GM21515 (cell line): Measurements from ENCODE around the gene DPT.
"Not testable (repeated sequence)": the region's sequence is repeated elsewhere in the genome, so short reads cannot be mapped to it uniquely, and the experiment has no call there.

Experiments used
- ATAC-seq: cut with Tn5 transposase; IDR thresholded peaks from one replicate; pipeline ENCODE4 v1.9.1; 2021; ENCODE audit not compliant: unreplicated experiment

Gene DPT

DNA sequence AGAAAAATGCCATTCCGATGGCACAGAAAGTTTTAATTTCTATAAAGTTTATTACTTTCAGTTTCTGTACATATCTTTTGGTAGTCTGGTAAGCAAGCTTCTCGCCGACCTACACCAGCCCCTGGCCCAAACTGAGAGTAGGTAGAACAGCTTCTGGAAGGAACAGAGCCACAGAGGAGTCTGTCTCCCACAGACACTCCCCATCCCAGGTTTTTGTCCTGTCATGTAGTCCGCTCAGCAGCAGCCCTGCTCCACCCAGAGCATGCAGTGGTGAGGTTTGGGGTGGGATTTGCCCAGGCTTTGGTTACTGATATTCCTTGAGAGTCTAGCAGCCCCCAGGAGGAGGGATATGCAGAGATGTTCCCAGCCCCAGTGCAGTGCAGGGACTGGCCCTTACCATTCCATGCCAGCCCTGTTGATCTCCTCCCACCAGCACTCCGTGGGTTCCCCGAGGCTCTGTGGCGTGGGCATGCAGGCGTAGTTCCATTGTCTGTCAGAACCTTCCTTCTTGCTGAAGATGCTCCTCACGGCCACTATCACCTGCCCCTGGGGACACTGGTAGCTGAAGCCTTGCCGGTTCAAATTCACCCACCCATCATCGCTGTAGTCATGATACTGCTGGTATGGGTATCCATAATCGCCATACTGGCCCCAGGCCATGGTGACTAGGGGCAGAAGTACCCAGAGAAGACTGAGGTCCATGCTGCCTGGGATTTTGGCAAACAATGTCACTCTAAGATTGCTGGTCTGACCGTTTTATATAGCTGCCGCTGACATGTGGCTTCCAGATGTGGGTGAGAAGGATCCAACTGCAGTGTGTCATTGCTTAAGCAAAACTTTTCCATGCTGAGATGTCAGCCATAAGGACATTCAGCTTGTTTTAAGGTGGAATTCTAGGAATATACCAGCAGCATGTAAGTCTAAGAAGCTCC lies at the start of gene DPT:
DPT (minus strand) TSS at position 734 of the 932 bp plus-strand sequence; CDS start at position 702, 32 bp downstream.
- ATAC-seq, result no peak

DNA sequence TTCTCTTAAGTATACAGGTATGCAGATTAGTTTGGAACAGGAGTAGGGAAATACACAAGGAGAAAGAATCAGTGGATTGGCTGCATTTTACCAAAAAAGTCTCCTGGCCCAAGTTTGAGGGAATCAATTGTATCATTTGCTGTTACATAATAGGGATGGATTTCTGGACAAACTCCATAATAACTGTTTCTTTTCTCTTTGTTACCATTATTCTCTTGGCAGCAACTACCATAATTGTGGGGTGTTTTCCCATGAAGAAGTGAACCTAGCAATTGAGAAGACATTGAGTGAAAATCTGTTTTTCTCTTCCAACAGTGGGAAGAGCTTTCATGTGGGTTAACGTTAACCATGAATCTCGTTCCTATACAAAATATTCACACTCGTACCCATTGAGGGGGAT lies 46.4 kb upstream of the DPT start:
- no peak for ATAC-seq

DNA sequence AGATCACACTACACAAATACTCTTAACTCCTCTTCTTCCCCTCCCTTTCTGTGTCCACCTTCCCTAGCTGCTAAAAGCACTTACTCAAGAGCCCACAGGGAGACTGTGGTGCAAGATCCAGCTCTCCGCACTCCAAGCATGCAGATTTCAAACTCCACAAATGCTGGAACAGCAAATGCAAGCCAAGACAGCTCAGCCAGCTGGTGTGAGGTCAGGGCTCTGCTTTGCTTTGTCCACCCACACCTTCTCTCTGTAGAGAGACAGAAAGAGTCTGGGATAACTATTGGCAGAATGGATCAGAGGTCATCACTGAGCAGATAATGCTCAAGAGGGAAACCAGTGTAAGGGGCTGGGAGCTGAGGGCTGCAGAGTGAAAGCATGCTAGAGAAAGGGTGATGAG lies 45.2 kb upstream of the DPT start:
- ATAC-seq, result no peak

DNA sequence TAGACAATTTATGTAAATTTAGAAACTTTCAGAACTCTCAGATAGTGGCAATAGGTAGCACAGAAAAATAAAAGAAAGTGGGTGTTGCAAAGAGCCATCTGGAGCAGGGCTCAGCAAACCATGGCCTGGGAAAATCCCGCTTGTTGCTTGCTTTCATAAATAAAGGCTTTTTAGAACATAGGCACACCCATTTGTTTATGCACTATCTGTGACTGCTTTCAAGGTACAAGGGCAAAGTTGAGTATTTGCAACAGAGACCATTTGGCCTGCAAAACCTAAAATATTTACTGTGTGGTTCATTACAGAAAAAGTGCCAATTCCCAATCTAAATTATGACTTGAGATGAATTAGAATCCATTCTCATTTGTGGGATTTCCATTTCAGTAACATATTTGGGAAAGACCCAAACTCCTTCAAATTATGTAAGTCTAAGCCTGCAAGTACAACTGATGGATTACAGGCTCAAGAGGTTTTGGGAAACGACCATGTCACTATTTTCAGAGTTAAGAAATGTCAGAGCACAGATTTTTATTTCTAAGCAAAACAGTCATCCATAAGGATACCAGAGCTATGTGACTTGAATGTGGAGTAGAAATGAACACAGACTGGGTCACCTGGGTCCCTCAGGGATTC lies 43.5 kb upstream of the DPT start:
- no peak for ATAC-seq

DNA sequence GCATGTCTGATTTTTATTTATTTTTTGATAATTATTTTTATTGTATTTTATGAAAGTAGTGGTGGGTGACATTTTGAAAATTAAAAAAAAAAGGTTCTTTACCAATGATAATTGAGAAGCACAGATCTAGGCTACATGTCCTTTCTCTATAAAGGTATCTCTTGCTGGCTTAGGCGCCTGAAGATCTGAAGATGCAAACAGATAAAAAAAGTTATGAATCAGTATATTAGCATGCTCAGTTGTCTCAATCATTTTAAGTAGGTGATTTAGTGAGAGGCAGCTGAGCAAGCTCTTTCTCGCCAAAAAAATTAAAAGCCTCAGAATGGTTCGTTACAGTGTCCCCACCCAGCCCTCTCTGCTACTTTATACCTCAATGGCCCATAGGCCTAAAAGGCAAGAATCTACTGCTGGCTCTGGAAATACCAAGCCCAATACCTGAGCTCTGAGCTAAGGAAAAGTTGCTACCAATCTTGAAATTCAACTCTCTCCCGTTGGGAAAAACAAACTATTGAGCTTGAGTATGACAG lies 42.2 kb upstream of the DPT start:
- no peak for ATAC-seq

DNA sequence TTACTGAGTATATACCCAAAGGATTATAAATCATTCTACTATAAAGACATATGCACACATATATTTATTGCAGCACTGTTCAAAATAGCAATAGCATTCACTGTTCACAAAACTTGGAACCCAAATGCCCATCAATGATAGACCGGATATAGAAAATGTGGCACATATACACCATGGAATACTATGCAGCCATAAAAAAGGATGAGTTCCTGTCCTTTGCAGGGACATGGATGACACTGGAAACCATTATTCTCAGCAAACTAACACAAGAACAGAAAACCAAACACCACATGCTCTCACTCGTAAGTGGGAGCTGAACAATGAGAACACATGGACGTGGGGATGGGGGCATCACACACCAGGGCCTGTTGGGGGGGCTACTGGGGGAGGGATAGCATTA lies 40.9 kb upstream of the DPT start:
- ATAC-seq, result not testable (repeated sequence)

DNA sequence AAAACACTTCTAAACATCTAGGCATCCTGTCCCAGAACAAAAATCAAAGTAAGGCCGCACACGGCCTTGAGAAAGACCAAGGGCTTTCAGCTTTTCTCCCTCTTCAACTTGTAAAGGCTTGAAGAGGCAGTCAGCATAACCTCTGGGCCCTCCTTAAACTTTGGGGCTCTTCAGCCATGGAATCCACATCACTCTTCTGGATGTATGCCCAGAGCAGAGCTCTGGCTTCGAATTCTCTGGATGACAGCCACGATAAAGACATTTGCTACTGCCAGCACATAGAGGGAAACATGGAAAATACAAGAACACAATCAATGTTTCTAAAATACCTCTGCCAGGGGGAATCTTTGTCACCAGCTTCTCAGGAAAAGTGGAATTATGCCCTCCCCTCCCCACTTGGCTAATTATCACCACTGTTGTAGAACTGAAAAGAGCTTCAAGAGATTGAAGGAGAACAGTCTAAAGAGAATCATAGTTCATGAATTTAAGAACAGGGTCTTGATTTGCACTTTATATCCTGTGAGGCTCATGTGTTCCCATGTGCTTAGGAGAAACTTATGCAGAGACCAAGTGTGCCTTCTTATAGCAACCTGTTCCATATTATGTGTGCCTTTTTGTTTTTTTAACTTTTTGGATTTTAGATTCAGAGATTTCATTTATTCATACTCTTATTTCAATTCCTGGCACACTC lies 39.0 kb upstream of the DPT start:
- ATAC-seq, result no peak

DNA sequence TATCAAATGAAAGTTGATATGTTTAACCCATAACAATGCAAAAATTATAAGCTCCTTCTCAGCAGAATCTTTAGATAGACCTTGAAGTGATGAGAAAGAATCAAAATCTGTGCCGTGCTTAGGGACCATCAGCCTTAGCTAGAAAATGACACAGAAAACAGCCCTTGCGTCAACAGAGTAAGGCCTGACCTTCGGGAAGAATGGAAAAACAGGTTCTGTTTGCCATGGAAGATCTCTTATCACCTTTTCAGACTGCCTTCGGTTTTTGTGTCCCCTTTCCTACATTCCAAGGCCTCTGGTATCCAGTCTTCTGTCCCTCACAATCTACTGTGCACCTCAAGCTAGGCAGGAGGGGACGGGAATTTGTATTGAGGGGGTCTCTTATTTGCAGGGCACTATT lies 37.6 kb upstream of the DPT start:
- no peak for ATAC-seq

DNA sequence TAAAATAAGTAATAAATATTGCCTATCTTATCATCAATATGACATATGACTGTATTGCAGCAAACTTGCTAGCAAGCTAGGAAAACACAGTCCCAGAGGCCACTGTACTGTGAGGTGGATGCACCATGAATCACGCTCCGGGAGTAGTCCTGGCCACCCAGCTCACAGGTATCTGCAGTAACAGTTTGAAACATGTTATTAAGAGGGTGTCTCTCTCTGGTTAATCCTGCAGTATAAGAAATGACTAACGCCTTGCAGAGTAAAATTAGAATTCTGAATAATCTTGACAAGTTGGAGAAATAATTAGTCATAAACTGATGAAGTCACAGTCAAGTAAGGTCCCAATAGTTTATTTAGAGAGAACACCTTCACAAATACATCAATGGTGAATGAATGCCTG lies 34.0 kb upstream of the DPT start:
- ATAC-seq, result no peak

DNA sequence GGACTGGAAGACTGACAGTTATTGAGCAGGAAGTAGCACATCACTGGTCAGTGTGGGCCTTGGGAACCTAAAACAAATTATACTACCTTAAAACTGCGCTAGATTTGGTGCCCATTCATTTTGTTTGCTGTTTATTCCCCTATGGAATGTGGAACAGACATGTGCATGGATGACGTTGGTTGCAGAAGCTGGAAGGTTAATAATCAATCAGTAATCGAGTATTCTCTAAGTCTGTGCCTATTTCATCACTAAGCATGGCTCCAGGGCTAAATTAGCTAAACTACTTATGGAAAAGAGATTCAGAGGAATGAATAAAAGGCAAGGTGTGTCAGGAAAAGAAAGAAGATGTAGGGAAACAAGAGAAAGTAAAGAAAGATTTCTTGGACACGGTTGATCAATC lies 33.5 kb upstream of the DPT start:
- no peak for ATAC-seq

DNA sequence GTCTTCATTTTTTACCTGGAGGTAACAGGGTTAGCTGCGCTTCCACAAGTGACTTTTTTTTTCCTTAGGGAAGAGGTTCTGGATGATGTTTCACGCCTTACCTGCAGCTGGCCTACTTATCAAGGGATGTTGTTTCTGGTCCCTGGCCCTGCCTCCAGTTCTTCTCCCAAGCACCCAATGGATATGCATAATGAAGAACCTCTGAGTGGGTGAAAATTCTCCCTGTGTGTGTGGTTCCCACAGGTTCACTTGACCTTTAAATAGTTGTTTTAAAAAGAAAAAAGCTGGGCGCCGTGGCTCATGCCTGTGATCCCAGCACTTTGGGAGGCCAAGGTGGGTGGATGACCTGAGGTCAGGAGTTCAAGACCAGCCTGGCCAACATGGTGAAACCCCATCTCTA lies 31.8 kb upstream of the DPT start:
- no peak for ATAC-seq

DNA sequence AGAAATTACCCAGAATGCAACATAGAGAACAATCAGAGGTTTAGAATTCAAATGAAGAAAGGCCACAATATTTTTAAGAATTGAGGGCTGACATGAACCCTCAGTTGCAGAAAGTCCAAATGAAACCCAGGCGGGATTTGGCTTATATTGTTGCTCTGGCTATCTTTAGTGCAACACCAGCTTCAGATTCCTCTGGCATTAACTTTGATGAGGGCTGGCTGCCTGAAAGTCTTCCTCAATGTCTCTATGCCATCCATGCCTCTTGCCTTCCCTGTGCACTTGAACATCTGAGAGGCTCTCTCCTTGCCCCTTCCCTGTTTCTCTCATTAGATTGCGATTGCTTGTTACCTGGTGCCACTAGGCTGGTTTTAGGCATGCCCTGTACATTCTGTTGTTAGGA lies 31.2 kb upstream of the DPT start:
- no peak for ATAC-seq

DNA sequence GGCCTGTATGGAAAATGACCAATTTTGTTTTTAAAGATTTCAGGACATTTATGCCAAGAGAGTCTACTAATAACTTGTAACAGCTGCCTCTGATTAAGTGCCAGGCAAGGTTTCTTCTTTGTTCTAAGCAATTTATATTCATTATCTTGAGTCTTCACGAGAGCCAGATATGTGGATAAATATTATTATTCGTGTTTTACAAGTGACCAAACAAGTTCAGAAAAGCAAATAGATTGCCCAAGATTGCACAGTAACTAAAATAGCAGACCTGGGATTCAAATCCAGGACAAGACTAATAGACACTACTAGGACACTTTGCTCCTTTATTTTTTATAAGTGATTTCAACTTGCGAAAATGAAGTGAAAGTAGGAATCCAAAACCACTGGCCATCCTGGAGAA lies 30.1 kb upstream of the DPT start:
- ATAC-seq, result no peak

DNA sequence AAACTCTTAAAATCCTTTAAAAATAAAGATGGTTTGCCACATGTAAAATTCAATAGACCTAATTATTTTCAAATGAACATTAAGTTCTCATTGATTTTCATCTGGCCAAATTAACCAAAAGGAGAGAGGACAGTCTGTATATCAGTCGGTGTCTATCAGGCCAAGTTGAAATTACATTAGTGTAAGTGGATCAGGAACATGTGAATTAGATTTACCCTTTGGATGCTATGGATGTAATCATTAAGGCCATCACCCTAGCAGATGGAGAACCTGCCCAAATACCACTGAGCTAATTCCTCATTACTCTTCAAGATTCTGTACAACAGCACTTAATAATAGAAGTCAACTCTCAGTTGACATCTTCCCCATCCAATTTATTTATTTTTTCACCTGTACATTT lies 29.5 kb upstream of the DPT start:
- ATAC-seq, result no peak

DNA sequence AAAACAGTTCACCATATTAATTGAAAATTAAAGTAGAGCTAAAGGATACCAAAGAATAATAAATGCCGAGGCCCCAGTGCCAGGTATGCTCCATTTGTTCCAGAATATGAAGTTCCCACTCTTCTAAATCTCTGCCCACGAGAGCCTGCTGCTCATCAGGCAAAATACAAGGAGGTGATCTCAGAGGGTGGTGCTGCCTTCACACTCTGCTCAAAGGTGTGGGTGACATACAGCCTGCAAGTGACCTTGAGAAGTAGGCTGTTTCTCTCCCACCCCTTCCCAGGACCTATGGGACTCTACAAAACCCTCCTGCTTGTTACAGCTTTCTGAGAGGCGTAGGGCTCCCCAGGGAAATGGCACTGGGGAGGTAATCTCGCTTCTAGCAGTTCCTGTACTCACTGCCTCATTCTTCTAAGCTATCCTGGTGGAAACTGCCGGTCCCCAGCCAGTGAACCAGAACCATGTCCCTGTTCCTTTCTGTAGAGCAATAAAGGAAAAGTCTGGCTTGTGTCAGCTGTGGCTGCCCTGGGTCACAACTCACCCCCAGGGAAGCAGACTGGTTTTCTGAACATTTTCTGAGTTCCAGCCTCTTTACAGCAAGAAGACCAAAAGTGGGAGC lies 26.9 kb upstream of the DPT start:
- no peak for ATAC-seq

DNA sequence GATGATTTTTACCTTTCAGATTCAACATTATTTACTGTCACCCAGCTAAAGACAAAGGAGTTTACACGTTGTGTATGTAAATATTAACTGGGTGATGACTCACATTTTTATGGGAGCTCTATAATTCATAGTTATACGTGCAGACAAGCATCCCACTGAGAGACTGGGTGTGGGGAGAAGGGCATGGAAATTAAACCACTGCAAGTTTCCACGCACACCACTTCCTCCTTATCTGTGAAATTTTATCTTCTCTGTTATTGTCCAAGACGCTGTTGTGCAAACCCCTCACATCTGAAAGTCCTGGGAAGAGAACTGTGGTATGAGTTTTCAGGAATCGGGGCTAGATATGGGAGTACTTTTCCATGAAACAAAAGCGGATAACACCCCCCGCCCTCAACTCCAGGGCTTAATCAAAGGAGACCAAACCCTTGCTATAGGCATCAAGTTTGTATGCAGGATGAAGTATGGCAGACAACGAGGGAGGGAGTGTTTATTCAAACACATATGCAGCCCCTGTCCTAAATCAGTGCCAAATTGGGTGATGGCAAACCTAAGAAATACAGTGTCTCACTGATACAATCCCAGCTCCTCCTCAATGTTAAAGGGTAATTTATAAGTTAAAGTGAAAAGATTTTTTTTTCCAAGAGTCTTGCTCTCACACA lies 23.3 kb upstream of the DPT start:
- ATAC-seq, result no peak

DNA sequence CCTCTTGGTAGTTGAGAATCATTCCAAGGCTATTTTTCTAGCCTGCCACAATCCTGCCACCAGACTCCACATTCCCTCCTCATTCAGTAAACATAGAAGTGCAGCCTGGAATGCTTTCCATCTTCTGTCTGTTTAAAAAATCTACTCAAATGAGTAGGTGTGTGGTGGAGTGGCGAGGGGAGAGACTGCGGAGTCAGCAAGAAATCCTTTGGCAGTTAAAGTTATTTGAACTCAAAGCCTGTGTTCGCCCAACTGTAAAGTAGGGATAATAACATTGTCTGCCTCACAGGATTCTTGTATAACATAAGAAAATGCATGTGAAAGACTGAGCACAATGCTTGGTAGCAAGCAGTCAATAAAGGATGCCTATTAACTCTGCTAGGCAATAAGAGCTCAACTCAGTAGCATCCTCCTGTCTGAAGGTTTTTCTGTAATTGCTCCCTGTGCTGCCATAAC lies 22.2 kb upstream of the DPT start:
- ATAC-seq, result no peak

DNA sequence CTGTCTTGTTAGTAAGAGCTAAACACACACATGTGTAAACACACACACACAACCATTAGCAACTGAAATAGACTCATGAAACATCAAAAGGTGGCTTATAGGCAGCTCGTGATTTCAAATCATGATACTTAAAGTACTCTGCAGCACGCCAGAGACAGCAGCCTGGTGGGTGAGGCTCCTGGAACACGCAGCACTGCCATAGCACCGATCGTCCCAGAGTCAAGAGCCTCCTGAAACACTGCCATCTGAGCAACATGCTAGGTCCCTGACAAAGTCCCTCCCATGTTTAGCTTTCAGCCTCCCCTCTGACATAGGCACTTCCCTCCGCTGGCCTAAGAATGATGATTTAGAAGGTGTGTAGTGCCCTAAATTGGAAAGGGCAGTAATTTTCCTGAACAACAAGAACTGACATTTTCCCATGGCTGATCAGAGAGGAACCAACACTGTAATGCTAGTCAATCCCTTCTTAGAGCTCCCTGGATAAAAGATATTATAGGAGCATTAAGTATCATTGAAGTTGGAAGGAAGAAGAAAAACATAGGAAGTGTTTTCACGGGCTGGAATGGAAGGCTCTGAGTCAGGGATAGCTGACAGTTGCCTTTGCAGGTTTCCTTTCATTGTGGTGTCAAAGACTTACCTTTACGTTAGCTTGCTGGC lies 14.1 kb upstream of the DPT start:
- ATAC-seq, result no peak

DNA sequence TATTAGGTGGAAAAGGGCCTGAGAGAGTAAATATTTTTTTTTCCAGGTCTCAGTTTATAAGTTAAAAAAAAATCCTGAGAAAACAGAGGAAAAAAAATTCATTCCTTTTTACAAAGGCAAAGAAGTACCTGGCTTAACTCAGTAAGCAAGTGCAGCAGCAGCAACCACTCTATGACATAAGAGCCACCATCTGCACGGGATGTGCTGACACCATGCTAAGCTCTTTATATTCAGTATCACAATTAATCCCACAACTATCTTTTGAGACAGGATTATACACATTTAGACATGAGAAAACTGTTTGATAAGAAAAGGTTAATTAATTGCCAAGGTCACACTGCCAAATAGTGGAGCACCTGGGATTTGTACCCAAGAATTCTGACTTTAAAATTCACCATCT lies 13.4 kb upstream of the DPT start:
- no peak for ATAC-seq

DNA sequence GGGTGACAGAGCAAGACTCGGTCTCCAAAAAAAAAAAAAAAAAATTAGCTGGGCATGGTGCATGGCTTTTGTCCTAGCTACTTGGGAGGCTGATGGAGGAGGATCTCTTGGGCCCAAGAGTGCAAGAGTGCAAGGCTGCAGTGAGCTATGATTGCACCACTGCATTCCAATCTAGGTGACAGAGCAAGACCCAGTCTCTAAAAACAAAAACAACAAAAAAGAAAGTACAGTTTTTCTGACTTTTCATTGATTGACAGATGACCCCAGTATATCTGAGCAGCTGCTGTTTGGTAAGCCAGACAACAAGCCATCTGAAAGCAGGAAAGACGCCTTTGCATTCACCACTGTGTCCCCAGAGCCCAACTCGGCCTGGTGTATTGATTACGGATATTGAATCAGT lies 10.9 kb upstream of the DPT start:
- no peak for ATAC-seq
